Gastroesophageal sphincter (tissue), 4 donors: Measurements from ENCODE around the gene ZFYVE26. TPM values are rescaled to one million over a fixed set of nuclear protein-coding genes. Genes with fewer than 3 reads are reported as not detected.
"Not testable (repeated sequence)": the region's sequence is repeated elsewhere in the genome, so short reads cannot be mapped to it uniquely, and the experiment has no call there.

Experiments used
- ATAC-seq: fragments of 150-250 bp; one replicate; pipeline ENCODE4 v1.9.1; 2016; ENCODE audit warnings: mild to moderate bottlenecking, moderate library complexity
- H3K27ac ChIP-seq, 4 donors: fragments of 200-600 bp; sonication (generic) in 3 of 4; 1 replicate in 3 of 4; 2 replicates in 1 of 4; pipeline ENCODE4 v1.5.1; 2016 to 2019
- H3K27me3 ChIP-seq: fragments of 200-600 bp; sonication (generic); one replicate; pipeline ENCODE4 v1.5.1; 2019
- H3K36me3 ChIP-seq, 2 donors: fragments of 200-600 bp; sonication (generic); one replicate each; pipeline ENCODE4 v1.5.1; 2019; ENCODE audit warnings: control low read depth in 1 of 2
- H3K4me1 ChIP-seq, 3 donors: fragments of 200-600 bp; sonication (generic); 1 replicate in 2 of 3; 2 replicates in 1 of 3; pipeline ENCODE4 v1.5.1; 2016 to 2019; ENCODE audit warnings: control low read depth in 2 of 3
- H3K4me3 ChIP-seq, 2 donors: fragments of 200-600 bp; sonication (generic); one replicate each; pipeline ENCODE4 v1.5.1; 2019; ENCODE audit warnings: mild to moderate bottlenecking in 1 of 2, moderate library complexity in 1 of 2
- H3K9me3 ChIP-seq, 3 donors: fragments of 200-600 bp; sonication (generic); one replicate each; pipeline ENCODE4 v1.5.1; 2017 to 2019; ENCODE audit warnings: control low read depth in 2 of 3
- EP300 ChIP-seq: sonication (generic); formaldehyde crosslinking; IDR thresholded peaks from one replicate; pipeline ENCODE4 v1.6.1; 2017; ENCODE audit warnings: antibody characterized with exemption, mild to moderate bottlenecking
- POLR2A ChIP-seq, 2 donors: fragments of 450-650 bp; IDR thresholded peaks; one replicate each; pipeline ENCODE4 v1.6.1; 2017; ENCODE audit warnings: antibody characterized with exemption in 2 of 2, mild to moderate bottlenecking in 2 of 2, moderate library complexity in 1 of 2
- POLR2AphosphoS5 ChIP-seq: sonication (generic); formaldehyde crosslinking; IDR thresholded peaks from one replicate; pipeline ENCODE4 v1.6.1; 2017; ENCODE audit warnings: antibody characterized with exemption
- WGBS, 2 donors: methylation state at CpG; one replicate each; pipeline ENCODE4 v1.1.5; 2018; ENCODE audit warnings: low coverage in 1 of 2; 5-methylcytosine and 5-hydroxymethylcytosine counted together
- total RNA-seq, 4 donors: library from RNA; depleted of rRNA; stranded (reverse); fragments of >200 nt; gene quantifications; one replicate each; pipeline ENCODE4 v1.1.0, GENCODE V29; 2016
- TF ChIP-seq, protein P1 (sequence below), 4 experiments: fragments of 200-600 bp in 2 of 4; fragments of 450-650 bp in 2 of 4; sonication (generic) in 1 of 4; IDR thresholded peaks; one replicate each; pipeline ENCODE4 v1.5.1; 2017 to 2019; ENCODE audit warnings: antibody characterized with exemption in 4 of 4, mild to moderate bottlenecking in 2 of 4, moderate library complexity in 2 of 4

Gene ZFYVE26
- total RNA-seq, 4 donors from 2014 or later: 19.3 to 30.7 (median 23.1) TPM

DNA sequence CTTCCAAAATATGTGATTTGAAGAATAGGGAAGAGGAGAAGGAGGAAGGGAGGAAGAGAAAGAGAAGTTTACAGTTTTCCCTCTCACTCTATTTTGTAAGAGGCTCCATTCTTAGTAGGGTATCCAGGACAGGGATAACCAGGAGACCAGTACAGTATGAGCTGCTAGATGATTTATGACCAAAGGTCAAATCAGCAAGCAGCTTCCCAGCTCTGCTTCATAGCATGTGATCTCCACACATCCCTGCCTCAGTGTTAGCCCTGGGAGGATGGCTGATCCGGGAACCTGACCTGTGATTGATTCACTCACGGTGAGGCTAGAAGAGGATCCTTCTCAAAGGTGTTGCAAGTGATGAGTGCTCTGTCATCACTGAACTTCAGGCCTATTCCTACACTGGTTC is 98.1 kb downstream of the ZFYVE26 start:
- peaks cover 0 to 11% (median 9%) of the 10 kb centered on the region in 3 donors for H3K4me1 ChIP-seq
- H3K36me3 ChIP-seq: no peaks in the 10 kb centered on the region
- no peak overlapping the region for H3K27ac ChIP-seq
- WGBS, 2 donors: 45 to 53% methylated on average over 2 of the region's 2 CpGs
- no peak overlapping the region for H3K4me3 ChIP-seq
- no peaks in the 10 kb centered on the region for H3K9me3 ChIP-seq
- ATAC-seq: no peak
- no peak for TF ChIP-seq POLR2AphosphoS5
- H3K27me3 ChIP-seq: no peaks in the 10 kb centered on the region

DNA sequence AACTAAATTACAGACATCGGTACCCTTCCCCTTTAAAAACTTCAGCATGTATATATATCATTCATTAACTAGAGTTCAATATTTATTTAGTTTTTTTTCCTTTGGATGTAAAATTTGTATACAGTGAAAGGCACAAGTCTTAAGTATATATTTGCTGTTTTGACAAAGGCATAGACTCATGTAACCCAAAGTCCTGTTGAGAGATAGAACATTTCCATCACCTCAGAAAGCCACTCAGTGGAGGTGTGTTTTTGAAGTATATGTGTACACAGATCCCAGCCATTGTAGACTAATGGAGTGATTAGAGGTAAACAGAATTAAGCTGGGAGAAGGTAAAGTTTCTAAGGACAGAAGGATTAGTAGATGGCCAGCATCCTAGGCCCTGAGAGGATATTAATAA is 99.3 kb downstream of the ZFYVE26 start:
- Histone ChIP-seq H3K36me3 (no peaks in the 10 kb centered on the region), H3K27me3 (no peaks in the 10 kb centered on the region), H3K4me1 (peaks cover 0 to 2% (median 2%) of the 10 kb centered on the region in 3 donors), H3K27ac (no peak overlapping the region), H3K4me3 (no peak overlapping the region), H3K9me3 (no peaks in the 10 kb centered on the region)
- ATAC-seq: no peak
- WGBS, 2 donors: 88 to 100% methylated on average over 1 of the region's 1 CpG
- TF ChIP-seq, protein P1, sequence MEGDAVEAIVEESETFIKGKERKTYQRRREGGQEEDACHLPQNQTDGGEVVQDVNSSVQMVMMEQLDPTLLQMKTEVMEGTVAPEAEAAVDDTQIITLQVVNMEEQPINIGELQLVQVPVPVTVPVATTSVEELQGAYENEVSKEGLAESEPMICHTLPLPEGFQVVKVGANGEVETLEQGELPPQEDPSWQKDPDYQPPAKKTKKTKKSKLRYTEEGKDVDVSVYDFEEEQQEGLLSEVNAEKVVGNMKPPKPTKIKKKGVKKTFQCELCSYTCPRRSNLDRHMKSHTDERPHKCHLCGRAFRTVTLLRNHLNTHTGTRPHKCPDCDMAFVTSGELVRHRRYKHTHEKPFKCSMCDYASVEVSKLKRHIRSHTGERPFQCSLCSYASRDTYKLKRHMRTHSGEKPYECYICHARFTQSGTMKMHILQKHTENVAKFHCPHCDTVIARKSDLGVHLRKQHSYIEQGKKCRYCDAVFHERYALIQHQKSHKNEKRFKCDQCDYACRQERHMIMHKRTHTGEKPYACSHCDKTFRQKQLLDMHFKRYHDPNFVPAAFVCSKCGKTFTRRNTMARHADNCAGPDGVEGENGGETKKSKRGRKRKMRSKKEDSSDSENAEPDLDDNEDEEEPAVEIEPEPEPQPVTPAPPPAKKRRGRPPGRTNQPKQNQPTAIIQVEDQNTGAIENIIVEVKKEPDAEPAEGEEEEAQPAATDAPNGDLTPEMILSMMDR (IDR thresholded peaks at IDR 0.05): no peak
- TF ChIP-seq POLR2A (IDR thresholded peaks at IDR 0.05) (no peak), POLR2AphosphoS5 (no peak), EP300 (no peak)

DNA sequence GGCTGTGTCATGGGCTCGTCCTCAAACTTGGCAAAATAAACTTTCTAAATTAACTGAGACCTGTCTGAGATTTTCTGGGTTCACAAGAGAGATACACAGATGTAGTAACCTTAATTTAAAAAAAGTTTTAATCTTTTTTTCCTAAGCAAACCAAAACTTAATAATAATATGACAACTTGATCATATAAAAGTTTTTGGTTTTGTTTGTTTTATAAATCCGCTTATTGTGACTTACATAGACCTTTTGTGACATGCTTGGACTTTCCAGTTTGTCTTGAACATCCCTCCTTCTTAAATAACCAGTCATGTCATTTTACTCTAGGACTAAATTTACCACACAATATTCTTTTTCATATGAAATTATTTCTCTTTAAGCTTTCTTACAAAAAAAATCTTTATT is 106.2 kb downstream of the ZFYVE26 start:
- TF ChIP-seq, protein P1 (IDR thresholded peaks at IDR 0.05): no peak
- TF ChIP-seq POLR2A (IDR thresholded peaks at IDR 0.05): no peak
- TF ChIP-seq EP300: no peak
- no peak for TF ChIP-seq POLR2AphosphoS5
- Histone ChIP-seq H3K36me3 (no peaks in the 10 kb centered on the region), H3K4me3 (no peak overlapping the region), H3K4me1 (no peaks in the 10 kb centered on the region), H3K27me3 (no peaks in the 10 kb centered on the region), H3K9me3 (no peaks in the 10 kb centered on the region), H3K27ac (no peak overlapping the region)
- no peak for ATAC-seq
- 83 to 100% methylated on average over 1 to 2 of the region's 2 CpGs for WGBS, 2 donors

DNA sequence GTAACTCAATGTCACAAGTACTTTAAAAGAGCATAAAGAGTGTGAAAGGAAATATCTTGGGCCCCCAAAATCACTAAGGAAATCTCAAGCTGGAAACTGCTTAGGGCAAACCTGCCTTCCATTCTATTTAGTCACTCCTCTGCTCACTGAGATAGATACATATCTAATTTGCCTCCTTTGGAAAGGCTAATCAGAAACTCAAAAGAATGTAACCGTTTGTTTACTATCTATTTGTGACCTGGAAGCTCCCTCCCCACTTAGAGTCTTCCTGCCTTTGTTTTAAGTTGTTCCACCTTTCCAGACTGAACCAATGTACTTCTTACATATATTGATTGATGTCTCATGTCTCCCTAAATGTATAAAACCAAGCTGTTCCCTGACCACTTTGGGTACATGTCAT is 106.6 kb downstream of the ZFYVE26 start:
- H3K27me3 ChIP-seq, H3K9me3 ChIP-seq, H3K27ac ChIP-seq, H3K4me3 ChIP-seq, ATAC-seq, H3K36me3 ChIP-seq, H3K4me1 ChIP-seq: not testable (repeated sequence)
- 57 to 85% methylated on average over 1 of the region's 1 CpG for WGBS, 2 donors

DNA sequence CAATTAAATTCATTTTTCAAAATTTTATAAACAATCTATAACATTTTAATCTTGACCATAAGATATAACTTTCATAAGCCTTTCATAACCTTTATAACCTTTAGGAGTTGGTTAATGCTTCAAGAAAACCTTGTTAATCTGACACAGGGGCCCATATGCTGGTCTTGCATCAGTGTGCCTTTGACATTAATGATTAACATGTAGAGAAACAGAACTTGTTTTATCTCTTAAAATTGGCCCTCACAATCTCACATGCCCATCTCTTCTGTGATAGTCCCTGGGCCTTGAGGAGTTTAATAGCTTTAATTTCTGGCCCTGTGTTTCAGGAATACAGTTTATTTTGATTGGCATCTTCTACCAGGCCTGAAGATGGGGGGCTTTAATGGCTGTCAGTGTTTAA is 107.0 kb downstream of the ZFYVE26 start:
- H3K4me3 ChIP-seq, H3K27me3 ChIP-seq, H3K4me1 ChIP-seq, H3K27ac ChIP-seq, H3K9me3 ChIP-seq, ATAC-seq, H3K36me3 ChIP-seq: not testable (repeated sequence)

DNA sequence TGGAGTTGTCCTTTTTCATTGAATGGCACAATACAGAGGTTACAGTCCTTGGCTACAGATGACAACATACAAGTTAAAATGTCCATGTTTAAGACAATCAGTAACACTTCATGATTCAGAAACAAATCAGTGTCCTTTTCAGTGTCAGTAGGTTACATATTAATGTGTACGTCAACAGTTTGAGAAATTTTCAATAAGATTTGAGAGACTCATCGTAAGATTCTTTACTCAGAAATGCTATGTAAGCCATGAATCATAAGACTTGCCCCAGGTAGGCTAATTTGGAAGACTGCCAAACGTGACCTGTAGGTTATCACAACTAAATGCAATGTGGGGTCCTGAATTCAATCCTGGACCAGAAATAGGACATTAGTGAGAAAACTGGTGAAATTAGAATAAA is 111.2 kb downstream of the ZFYVE26 start:
- Histone ChIP-seq H3K4me3 (no peak overlapping the region), H3K27me3 (no peaks in the 10 kb centered on the region), H3K4me1 (no peaks in the 10 kb centered on the region), H3K9me3 (no peaks in the 10 kb centered on the region), H3K27ac (no peak overlapping the region), H3K36me3 (no peaks in the 10 kb centered on the region)
- TF ChIP-seq EP300 (no peak), POLR2AphosphoS5 (no peak), POLR2A (IDR thresholded peaks at IDR 0.05) (no peak)
- TF ChIP-seq, protein P1 (IDR thresholded peaks at IDR 0.05): no peak
- 61 to 65% methylated on average over 3 of the region's 3 CpGs for WGBS, 2 donors
- ATAC-seq: no peak
